ENCODE results near the gene SMIM7.
"Not testable (repeated sequence)": the region's sequence is repeated elsewhere in the genome, so short reads cannot be mapped to it uniquely, and the experiment has no call there.

The SMIM7 gene

DNA sequence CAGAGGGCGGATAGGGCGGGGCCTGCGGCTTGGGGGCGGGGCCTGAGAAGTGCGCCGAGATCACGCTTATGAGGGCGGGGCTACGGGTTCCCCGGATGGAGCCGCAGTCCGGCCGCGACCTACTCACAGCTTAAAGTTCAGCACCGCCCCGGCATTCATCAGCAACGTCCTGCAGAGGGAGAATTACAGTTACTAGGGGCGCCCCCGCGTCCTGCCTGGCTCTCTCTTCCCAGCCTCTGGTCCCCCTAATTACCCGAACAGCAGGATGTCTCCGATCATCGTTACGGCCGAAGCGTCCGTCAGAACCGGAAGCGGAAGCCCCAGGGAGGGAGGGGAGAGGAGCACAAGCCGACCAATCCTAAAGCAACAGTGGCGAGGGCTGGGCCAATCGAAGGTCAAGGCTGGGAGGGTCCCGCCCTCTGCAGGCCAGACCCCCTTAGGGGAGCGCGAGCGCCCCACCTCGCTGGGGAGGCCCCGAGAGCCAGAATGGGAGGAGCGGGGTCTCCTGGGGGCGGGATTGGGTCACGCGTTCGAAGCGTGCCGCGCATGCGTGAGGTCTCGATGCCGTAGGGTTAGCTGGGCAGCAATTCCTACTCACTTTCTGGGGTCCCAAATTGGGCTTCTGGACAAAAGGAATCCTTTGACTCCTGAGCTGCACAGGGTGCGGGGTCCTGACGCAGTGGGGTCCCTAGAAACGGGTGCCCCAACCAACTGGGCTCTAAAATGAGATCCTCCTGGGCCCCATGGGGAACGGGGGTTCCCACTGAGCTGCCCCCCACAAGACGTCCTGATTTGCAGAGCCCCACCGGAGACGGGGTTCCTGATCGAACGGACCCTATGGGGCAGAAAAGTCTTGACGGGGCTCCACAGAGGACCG lies at the start of gene SMIM7:
Gene SMIM7 (minus strand): TSS at position 313 of the 877 bp plus-strand sequence. CDS start 34 bp downstream, at position 279.
- peak; percentile 95 to 98 (median 96) for DNase-seq (ENCODE audit: low read depth in 4 of 4, low spot score in 1 of 4)

DNA sequence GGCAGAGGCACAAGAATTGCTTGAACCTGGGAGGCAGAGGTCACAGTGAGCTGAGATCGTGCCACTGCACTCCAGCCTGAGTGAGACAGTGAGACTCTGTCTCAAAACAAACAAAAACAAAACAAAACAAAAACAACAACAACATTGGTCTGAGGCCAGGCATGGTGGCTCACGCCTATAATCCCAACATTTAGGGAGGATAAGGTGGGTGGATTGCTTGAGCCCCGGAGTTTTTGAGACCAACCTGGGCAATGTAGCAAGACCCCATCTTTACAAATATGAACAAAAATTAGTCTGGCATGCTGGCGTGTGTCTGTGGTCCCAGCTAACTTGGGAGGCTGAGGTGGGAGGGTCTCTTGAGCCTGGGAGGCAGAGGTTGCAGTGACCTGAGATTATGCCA lies 43.7 kb upstream of the SMIM7 start:
- no peak for DNase-seq (ENCODE audit: low read depth in 4 of 4, low spot score in 1 of 4)

GRCh38 chr19:16702123-16702522 lies 42.2 kb upstream of the SMIM7 start:
- DNase-seq (ENCODE audit: low read depth in 4 of 4, low spot score in 1 of 4): no peak

DNA sequence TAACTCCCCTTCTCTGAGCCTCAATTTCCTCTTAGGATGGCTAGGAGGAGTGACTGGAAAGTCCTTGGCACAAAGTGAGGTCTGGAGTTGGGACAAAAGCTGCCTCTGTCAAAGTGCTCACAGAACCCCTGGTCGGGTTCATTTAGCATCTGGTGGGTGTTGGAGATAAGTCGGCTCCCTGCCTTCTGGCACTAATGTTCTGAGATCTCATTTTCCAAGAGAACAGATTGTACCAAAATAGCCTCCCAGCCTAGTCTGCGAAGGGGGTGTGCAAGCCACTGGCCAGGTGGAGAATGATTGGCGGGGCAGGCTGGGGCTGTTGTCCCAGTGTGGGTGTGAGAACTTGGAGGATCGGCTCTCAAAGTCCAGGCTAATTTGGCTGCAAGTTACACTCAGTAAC lies 39.0 kb upstream of the SMIM7 start:
- DNase-seq (ENCODE audit: low read depth in 4 of 4, low spot score in 1 of 4): no peak

DNA sequence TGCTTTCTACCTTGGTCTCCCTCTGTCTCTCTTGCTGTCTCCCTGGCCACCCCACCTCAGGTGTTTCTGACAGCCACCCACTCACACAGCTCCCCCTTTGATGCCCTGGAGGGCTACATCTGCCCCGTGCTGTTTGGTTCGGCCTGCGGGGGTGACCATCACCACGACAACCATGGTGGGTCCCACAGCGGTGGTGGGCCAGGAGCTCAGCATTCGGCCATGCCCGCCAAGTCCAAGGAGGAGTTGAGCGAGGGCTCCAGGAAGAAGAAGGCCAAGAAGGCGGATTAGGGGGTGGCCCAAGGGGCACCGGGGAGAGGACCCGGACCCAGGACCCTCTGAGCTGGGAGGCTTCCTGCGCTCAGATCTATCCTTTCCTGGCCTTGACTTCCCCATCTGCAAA lies 28.1 kb upstream of the SMIM7 start:
- DNase-seq (ENCODE audit: low read depth in 4 of 4, low spot score in 1 of 4): no peak

DNA sequence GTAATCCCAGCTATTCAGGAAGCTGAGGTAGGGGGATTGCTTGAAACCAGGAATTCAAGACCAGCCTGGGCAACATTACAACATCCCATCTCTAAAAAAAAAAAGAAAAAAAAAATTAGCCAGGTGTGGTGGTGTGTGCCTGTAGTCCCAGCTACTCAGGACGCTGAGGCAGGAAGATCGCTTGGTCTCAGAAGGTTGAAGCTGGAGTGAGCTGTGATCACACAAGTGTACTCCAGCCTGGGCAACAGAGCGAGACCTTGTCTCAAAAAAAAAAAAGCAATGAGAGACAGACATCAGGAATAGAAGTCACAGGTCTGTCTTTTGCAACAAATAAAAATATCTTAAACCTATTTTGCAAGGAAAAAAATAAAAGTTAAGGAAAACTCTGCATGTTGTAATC lies 24.3 kb upstream of the SMIM7 start:
- no peak for DNase-seq (ENCODE audit: low read depth in 4 of 4, low spot score in 1 of 4)

DNA sequence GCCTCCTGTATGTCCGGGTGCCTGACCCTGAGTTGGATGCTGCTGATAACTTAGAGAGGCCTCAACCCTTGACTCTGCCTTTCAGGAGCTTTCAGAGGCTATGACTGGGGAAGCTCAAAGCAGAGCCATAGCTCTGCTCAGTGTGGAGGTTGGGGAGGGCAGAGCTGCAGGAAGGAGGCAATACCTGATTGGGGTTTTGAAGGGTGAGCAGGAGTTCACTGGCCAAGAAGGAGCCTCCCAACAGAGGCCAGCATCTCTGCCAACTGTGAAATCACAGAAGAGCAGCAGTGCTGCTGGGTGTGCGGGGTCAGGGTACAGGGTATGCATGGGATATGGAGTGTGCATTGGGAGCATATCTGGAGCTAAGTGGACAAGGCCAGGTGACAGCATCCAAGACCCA lies 22.6 kb upstream of the SMIM7 start:
- no peak for DNase-seq (ENCODE audit: low read depth in 4 of 4, low spot score in 1 of 4)

GRCh38 chr19:16679811-16680210 lies 19.9 kb upstream of the SMIM7 start:
- no peak for DNase-seq (ENCODE audit: low read depth in 4 of 4, low spot score in 1 of 4)

DNA sequence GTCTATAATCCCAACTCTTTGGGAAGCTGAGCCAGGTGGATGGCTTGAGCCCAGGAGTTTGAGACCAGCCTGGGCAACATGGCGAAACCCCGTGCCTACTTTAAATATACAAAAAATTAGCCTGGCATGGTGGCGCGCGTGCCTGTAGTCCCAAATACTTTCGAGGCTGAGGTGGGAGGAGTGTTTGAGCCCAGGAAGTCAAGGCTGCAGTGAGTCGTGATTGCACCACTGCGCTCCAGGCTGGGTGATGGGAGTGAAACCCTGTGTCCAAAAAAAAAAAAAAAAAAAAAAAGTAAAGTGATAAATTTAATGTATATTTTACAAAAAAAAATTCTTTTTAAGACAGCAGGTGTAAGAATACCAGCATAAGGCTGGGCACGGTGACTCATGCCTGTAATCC lies 18.6 kb upstream of the SMIM7 start:
- no peak for DNase-seq (ENCODE audit: low read depth in 4 of 4, low spot score in 1 of 4)

DNA sequence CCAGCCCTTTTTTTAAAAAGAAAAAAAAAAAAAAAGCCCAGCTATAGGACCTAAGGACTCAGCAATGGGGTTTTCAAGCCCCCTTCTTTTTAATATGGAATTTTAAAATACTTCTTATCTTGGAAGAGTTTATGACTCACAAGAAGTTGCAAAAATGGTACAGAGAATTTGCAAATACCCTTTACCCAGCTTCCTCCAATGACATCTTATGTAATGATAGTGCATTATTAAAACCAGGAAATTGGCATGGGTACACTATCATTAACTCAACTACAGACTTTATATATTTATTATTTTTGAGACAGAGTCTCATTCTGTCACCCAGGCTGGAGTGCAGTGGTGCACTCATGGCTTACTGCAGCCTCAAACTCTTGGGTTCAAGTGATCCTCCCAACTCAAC lies 17.1 kb upstream of the SMIM7 start:
- no peak for DNase-seq (ENCODE audit: low read depth in 4 of 4, low spot score in 1 of 4)

GRCh38 chr19:16676101-16676798 lies 16.3 kb upstream of the SMIM7 start:
- DNase-seq (ENCODE audit: low read depth in 4 of 4, low spot score in 1 of 4): no peak

DNA sequence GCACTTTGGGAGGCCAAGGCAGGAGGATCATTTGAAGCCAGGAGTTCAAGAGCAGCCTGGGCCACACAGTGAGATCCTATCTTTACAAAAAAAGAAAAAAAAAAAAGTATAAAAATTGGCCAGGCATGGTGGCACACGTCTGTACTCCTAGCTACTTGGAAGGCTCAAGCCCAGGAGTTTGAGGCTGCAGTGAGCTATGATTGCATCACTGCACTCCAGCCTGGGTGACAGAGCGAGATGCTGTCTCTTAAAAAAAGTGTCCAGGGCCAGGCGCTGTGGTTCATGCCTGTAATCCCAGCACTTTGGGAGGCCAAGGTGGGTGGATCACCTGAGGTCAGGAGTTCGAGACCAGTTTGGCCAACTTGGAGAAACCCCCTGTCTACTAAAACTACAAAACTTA lies 13.9 kb upstream of the SMIM7 start:
- not testable (repeated sequence) for DNase-seq (ENCODE audit: low read depth in 4 of 4, low spot score in 1 of 4)

DNA sequence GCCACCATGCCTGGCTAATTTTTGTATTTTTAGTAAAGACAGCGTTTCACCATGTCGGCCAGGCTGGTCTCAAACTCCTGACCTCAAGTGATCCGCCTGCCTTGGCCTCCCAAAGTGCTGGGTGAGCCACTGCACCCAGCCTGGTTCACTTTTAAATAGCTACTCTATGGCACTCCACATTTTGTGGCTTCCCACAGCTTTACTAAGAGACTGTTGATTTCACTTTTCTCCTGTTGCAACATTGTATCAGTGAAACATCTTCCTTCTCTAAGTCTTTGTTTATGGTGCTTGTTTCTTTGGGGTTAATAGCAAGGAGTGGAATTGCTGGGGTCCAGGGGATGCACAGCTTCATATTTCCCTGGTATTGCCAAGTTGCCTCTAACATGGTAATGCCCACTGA lies 13.3 kb upstream of the SMIM7 start:
- DNase-seq (ENCODE audit: low read depth in 4 of 4, low spot score in 1 of 4): no peak

GRCh38 chr19:16671652-16672274 lies 11.8 kb upstream of the SMIM7 start:
- DNase-seq (ENCODE audit: low read depth in 4 of 4, low spot score in 1 of 4): no peak

GRCh38 chr19:16670291-16670690 lies 10.3 kb upstream of the SMIM7 start:
- DNase-seq (ENCODE audit: low read depth in 4 of 4, low spot score in 1 of 4): no peak

GRCh38 chr19:16668702-16669101 lies 8.8 kb upstream of the SMIM7 start:
- DNase-seq (ENCODE audit: low read depth in 4 of 4, low spot score in 1 of 4): not testable (repeated sequence)

DNA sequence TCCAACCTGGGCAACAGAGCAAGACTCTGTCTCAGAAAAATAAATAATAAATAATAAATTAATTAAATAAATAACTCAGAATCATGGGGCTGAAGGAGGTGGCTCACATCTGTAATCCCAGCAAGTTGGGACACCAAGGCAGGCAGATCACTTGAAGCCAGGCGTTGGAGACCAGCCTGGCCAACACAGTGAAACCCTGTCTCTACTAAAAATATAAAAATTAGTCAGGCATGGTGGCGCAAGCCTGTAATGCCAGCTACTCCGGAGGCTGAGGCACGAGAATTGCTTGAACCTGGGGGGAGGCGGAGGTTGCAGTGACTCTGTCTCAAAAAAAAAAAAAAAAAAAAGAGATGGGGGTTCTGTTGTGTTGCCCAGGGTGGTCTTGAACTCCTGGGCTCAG lies 8.2 kb upstream of the SMIM7 start:
- no peak for DNase-seq (ENCODE audit: low read depth in 4 of 4, low spot score in 1 of 4)

DNA sequence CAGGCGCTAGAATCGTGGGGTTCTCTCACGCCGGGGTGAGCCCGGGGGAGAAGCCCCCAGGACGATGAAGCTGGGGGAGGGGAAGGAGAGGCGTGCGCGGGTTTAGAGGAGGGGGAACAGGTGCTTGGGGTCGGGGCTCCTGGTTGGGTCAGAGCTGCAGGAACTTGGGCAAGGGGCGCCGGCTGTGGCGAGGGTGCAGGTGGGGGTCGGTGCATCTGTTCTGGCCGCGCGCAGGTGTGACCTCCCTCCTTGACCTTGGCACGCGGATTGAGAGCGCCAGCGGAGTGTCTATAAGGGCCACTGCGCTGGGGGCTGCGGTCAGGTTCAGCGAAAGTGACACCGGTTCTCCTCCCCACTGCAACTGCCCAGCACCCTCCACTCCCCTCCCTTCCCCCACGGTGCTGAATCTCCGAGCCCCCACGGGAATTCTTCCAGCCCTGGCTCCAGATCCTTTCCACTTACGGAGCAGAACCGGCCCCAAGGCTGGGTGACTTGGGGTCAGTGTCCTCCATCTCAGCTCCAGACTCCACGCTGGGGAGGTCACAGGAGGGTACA lies 1.6 kb upstream of the SMIM7 start:
- DNase-seq (ENCODE audit: low read depth in 4 of 4, low spot score in 1 of 4): no peak

- peak in 3 of 4 experiments; percentile 7 to 13 (median 9) for DNase-seq (ENCODE audit: low read depth in 4 of 4, low spot score in 1 of 4)
Measured at GRCh38 chr19:16660763-16661479, 977 bp upstream of the SMIM7 start, which contains the start of gene TMEM38A. TMEM38A (plus strand) TSS chr19:16661139; CDS start chr19:16661218, 79 bp downstream.

GRCh38 chr19:16659464-16659831 lies 496 bp downstream of the SMIM7 start:
- DNase-seq (ENCODE audit: low read depth in 4 of 4, low spot score in 1 of 4): no peak

GRCh38 chr19:16657384-16657783 lies 2.6 kb downstream of the SMIM7 start:
- DNase-seq (ENCODE audit: low read depth in 4 of 4, low spot score in 1 of 4): no peak
